GM12878 (cell line): Measurements from ENCODE around the gene MAPK1. TPM values are rescaled to one million over a fixed set of nuclear protein-coding genes. Genes with fewer than 3 reads are reported as not detected.

Source experiments
- BCL11A ChIP-seq: IDR thresholded peaks from 2 replicates; pipeline ENCODE4 v1.6.1; 2011; ENCODE audit warnings: low read depth, low read length
- CEBPB ChIP-seq, 2 experiments: fragments of 150-350 bp in 1 of 2; IDR thresholded peaks; 2 replicates each; pipeline ENCODE4 v1.6.1; 2012 to 2014; ENCODE audit warnings: low read depth in 2 of 2, low read length in 2 of 2, borderline replicate concordance in 1 of 2, inconsistent platforms in 1 of 2
- HCFC1 ChIP-seq: fragments of 150-350 bp; IDR thresholded peaks from 2 replicates; pipeline ENCODE4 v1.6.1; 2014; ENCODE audit warnings: low read length
- MXI1 ChIP-seq: fragments of 150-350 bp; IDR thresholded peaks from 2 replicates; pipeline ENCODE4 v1.6.1; 2011; ENCODE audit warnings: low read depth, mild to moderate bottlenecking, inconsistent platforms, low read length, improper control_type of control experiment
- NFYB ChIP-seq: IDR thresholded peaks from 2 replicates; pipeline ENCODE4 v1.6.1; 2011; ENCODE audit warnings: low read depth, mild to moderate bottlenecking, low read length, improper control_type of control experiment, moderate library complexity; ENCODE audit not compliant: insufficient read depth
- NRF1 ChIP-seq: conservative IDR thresholded peaks from 2 replicates; pipeline ENCODE4 v1.6.1; 2011; ENCODE audit warnings: mild to moderate bottlenecking, low read depth, low read length, improper control_type of control experiment
- PML ChIP-seq: IDR thresholded peaks from 2 replicates; pipeline ENCODE4 v1.6.1; 2012; ENCODE audit warnings: low read length, inconsistent platforms
- POLR2AphosphoS5 ChIP-seq: IDR thresholded peaks from 2 replicates; pipeline ENCODE4 v1.6.1; 2011; ENCODE audit warnings: mild to moderate bottlenecking, low read length, inconsistent platforms
- RCOR1 ChIP-seq: conservative IDR thresholded peaks from 2 replicates; pipeline ENCODE4 v1.6.1; 2012; ENCODE audit warnings: low read depth, low read length, improper control_type of control experiment
- REST ChIP-seq: IDR thresholded peaks from 2 replicates; pipeline ENCODE4 v1.6.1; 2012; ENCODE audit warnings: mild to moderate bottlenecking, low read depth, low read length
- SMC3 ChIP-seq: IDR thresholded peaks from 2 replicates; pipeline ENCODE4 v1.6.1; 2011; ENCODE audit warnings: low read length, improper control_type of control experiment, borderline replicate concordance
- SREBF1 ChIP-seq: IDR thresholded peaks from 2 replicates; pipeline ENCODE4 v1.6.1; 2012; ENCODE audit warnings: mild to moderate bottlenecking, low read length
- WRNIP1 ChIP-seq: IDR thresholded peaks from 2 replicates; pipeline ENCODE4 v1.6.1; 2011; ENCODE audit warnings: low read depth, low read length, improper control_type of control experiment, borderline replicate concordance
- ZNF622 ChIP-seq: fragments of 450-650 bp; IDR thresholded peaks from 2 replicates; pipeline ENCODE4 v1.6.1; 2017; ENCODE audit warnings: mild to moderate bottlenecking, inconsistent platforms
- ZZZ3 ChIP-seq: IDR thresholded peaks from 2 replicates; pipeline ENCODE4 v1.6.1; 2011; ENCODE audit warnings: low read depth; ENCODE audit not compliant: control insufficient read depth, insufficient read length
- polyA plus RNA-seq, 11 experiments: library from polyadenylated mRNA; depleted of rRNA in 4 of 11; unstranded in 6 of 11; stranded (reverse) in 5 of 11; fragments of >200 nt; fragmentation: Nextera tagmentation in 4 of 11; fragmentation: Illumina TruSeq in 1 of 11; extraction: Ambion mirVana in 4 of 11; extraction: Trizol in 1 of 11; gene quantifications; 1 replicate in 1 of 11; 2 replicates in 10 of 11; pipeline versions ENCODE4 v1.2.1 to v1.2.3, GENCODE V29; 2011 to 2016; ENCODE audit warnings: inconsistent platforms in 2 of 11, missing spikeins in 2 of 11, low read depth in 1 of 11
- total RNA-seq, 4 experiments: library from RNA; depleted of rRNA in 3 of 4; stranded (reverse); fragments of >200 nt in 3 of 4; fragmentation: Illumina TruSeq in 1 of 4; extraction: Trizol in 1 of 4; gene quantifications; 2 replicates each; pipeline versions ENCODE4 v1.2.1 to v1.2.3, GENCODE V29; 2013 to 2021
- TF ChIP-seq, protein P1 (sequence below): fragments of 450-650 bp; IDR thresholded peaks from 2 replicates; pipeline ENCODE4 v1.6.1; 2016; ENCODE audit warnings: mild to moderate bottlenecking, moderate library complexity, borderline replicate concordance
- TF ChIP-seq, protein P2 (sequence below): IDR thresholded peaks from 2 replicates; pipeline ENCODE4 v1.6.1; 2012; ENCODE audit warnings: improper control_type of control experiment, low read depth, low read length; ENCODE audit not compliant: insufficient replicate concordance
- TF ChIP-seq, protein P3 (sequence below): IDR thresholded peaks from 2 replicates; pipeline ENCODE4 v1.6.1; 2011; ENCODE audit warnings: low read depth, mild to moderate bottlenecking, low read length, moderate library complexity, borderline replicate concordance; ENCODE audit errors: extremely low read depth

The MAPK1 gene
- total and polyA plus RNA-seq, 10 of the 15 experiments (the other 5 are each of a cell fraction or from before 2014, with no cell fraction given) = 7.0 to 123 (median 58.4) TPM

DNA sequence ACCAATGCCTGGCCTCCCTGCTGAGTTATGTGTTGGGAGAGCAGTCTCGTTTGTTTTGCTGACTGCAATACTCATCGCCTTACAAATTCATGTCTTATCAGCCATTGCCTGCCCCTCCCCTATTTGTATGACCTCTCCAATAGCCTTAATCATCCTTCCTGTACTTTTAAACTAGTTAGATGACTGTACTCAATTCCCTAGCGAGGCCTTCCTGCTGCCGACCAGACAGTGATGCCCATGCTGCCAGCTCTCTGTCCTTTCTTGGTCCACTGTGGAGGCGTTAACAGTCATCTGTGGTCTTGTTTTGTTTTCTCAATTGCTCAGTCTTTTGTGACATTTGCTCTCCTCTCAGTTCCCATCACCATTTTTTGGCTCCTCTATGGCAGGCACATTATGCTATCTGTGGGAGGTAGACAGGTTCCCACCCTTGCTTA, 111.6 kb downstream of the MAPK1 start (continued):
- TF ChIP-seq ZZZ3 (no peak), RCOR1 (no peak), POLR2AphosphoS5 (no peak), WRNIP1 (no peak), CEBPB (IDR thresholded peaks at IDR 0.05; ENCODE audit: borderline replicate concordance in 1 of 2, low read depth in 2 of 2, low read length in 2 of 2) (no peak), HCFC1 (no peak), MXI1 (no peak), ZNF622 (no peak), SREBF1 (no peak), BCL11A (peak; percentile 52), REST (no peak), NRF1 (no peak), SMC3 (no peak), NFYB (no peak), PML (no peak)
- TF ChIP-seq, protein P1, sequence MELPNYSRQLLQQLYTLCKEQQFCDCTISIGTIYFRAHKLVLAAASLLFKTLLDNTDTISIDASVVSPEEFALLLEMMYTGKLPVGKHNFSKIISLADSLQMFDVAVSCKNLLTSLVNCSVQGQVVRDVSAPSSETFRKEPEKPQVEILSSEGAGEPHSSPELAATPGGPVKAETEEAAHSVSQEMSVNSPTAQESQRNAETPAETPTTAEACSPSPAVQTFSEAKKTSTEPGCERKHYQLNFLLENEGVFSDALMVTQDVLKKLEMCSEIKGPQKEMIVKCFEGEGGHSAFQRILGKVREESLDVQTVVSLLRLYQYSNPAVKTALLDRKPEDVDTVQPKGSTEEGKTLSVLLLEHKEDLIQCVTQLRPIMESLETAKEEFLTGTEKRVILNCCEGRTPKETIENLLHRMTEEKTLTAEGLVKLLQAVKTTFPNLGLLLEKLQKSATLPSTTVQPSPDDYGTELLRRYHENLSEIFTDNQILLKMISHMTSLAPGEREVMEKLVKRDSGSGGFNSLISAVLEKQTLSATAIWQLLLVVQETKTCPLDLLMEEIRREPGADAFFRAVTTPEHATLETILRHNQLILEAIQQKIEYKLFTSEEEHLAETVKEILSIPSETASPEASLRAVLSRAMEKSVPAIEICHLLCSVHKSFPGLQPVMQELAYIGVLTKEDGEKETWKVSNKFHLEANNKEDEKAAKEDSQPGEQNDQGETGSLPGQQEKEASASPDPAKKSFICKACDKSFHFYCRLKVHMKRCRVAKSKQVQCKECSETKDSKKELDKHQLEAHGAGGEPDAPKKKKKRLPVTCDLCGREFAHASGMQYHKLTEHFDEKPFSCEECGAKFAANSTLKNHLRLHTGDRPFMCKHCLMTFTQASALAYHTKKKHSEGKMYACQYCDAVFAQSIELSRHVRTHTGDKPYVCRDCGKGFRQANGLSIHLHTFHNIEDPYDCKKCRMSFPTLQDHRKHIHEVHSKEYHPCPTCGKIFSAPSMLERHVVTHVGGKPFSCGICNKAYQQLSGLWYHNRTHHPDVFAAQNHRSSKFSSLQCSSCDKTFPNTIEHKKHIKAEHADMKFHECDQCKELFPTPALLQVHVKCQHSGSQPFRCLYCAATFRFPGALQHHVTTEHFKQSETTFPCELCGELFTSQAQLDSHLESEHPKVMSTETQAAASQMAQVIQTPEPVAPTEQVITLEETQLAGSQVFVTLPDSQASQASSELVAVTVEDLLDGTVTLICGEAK = no peak
- TF ChIP-seq, protein P2, sequence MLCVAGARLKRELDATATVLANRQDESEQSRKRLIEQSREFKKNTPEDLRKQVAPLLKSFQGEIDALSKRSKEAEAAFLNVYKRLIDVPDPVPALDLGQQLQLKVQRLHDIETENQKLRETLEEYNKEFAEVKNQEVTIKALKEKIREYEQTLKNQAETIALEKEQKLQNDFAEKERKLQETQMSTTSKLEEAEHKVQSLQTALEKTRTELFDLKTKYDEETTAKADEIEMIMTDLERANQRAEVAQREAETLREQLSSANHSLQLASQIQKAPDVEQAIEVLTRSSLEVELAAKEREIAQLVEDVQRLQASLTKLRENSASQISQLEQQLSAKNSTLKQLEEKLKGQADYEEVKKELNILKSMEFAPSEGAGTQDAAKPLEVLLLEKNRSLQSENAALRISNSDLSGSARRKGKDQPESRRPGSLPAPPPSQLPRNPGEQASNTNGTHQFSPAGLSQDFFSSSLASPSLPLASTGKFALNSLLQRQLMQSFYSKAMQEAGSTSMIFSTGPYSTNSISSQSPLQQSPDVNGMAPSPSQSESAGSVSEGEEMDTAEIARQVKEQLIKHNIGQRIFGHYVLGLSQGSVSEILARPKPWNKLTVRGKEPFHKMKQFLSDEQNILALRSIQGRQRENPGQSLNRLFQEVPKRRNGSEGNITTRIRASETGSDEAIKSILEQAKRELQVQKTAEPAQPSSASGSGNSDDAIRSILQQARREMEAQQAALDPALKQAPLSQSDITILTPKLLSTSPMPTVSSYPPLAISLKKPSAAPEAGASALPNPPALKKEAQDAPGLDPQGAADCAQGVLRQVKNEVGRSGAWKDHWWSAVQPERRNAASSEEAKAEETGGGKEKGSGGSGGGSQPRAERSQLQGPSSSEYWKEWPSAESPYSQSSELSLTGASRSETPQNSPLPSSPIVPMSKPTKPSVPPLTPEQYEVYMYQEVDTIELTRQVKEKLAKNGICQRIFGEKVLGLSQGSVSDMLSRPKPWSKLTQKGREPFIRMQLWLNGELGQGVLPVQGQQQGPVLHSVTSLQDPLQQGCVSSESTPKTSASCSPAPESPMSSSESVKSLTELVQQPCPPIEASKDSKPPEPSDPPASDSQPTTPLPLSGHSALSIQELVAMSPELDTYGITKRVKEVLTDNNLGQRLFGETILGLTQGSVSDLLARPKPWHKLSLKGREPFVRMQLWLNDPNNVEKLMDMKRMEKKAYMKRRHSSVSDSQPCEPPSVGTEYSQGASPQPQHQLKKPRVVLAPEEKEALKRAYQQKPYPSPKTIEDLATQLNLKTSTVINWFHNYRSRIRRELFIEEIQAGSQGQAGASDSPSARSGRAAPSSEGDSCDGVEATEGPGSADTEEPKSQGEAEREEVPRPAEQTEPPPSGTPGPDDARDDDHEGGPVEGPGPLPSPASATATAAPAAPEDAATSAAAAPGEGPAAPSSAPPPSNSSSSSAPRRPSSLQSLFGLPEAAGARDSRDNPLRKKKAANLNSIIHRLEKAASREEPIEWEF = no peak
- TF ChIP-seq, protein P3, sequence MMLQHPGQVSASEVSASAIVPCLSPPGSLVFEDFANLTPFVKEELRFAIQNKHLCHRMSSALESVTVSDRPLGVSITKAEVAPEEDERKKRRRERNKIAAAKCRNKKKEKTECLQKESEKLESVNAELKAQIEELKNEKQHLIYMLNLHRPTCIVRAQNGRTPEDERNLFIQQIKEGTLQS = no peak
